Activated naive CD8-positive, alpha-beta T cell (primary cell): Measurements from ENCODE around the gene PCSK4.
A peak's percentile ranks its signal among the peaks of the same experiment; 100 is the strongest.

Source experiments
- H3K27ac Mint-ChIP-seq: one replicate; pipeline ENCODE4 v1.8.0; 2021; ENCODE audit warnings: mixed read lengths
- H3K27me3 Mint-ChIP-seq: one replicate; pipeline ENCODE4 v1.8.0; 2021; ENCODE audit warnings: mixed read lengths
- H3K36me3 Mint-ChIP-seq: one replicate; pipeline ENCODE4 v1.8.0; 2021; ENCODE audit warnings: mixed read lengths
- H3K4me1 Mint-ChIP-seq: one replicate; pipeline ENCODE4 v1.8.0; 2021; ENCODE audit warnings: low read depth, mixed read lengths
- H3K4me3 Mint-ChIP-seq: one replicate; pipeline ENCODE4 v1.8.0; 2021; ENCODE audit warnings: mild to moderate bottlenecking, mixed read lengths
- H3K9me3 Mint-ChIP-seq: one replicate; pipeline ENCODE4 v1.8.0; 2021; ENCODE audit warnings: low read depth, mixed read lengths

PCSK4 gene

DNA sequence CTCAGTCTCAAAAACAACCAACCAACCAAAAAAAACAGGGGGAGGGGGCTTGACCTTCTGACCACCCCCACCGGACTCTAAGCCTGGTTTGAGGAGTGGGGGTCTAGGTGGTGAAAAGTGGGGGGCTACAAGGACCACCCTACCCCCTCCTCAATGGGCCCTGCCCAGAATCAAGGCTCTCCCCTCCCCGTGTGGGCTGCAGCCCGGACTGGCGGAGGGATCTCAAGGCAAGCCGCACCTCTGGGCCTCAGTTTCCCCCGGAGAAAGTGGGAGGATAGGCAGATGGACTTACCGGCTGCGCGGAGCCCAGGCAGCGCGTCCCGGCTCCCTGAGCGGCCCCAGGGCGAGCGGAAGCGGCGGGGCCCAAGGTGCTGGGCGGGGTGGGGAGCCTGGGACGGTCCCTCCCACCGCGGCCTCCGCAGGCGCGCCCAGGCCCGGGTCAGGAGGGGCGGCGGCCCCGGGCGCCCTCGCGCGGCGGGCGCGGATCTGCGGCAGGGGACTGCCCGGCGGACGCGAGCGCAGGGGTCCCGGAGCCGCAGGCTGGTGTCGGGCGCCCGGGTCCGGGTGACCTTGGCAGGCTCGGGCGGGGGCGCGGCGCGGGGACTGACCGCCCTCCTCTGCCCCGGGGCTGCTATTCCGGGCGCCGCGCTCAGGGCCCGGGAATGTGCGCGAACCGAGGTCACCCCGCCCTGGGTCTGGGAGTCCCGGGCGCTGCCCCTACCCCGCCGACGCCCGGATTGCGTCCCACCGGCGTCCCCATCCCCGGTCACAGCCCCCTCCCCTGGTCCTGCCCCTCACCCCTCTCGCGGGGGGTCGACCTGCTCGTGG lies 22.7 kb upstream of the PCSK4 start, which contains the start of gene ADAMTSL5:
ADAMTSL5 (minus strand) TSS at position 349 of the 828 bp plus-strand sequence. CDS start 2,076 bp downstream, outside the sequence.
- H3K36me3 Mint-ChIP-seq, result no peaks in the 10 kb centered on the region
- no peaks in the 10 kb centered on the region for H3K9me3 Mint-ChIP-seq
- H3K27ac Mint-ChIP-seq, result no peak within 1 kb of the TSS
- H3K4me1 Mint-ChIP-seq, result peaks cover 18% of the 10 kb centered on the region
- peak within 1 kb of the TSS; percentile 78 for H3K4me3 Mint-ChIP-seq
- H3K27me3 Mint-ChIP-seq, result no peaks in the 10 kb centered on the region

DNA sequence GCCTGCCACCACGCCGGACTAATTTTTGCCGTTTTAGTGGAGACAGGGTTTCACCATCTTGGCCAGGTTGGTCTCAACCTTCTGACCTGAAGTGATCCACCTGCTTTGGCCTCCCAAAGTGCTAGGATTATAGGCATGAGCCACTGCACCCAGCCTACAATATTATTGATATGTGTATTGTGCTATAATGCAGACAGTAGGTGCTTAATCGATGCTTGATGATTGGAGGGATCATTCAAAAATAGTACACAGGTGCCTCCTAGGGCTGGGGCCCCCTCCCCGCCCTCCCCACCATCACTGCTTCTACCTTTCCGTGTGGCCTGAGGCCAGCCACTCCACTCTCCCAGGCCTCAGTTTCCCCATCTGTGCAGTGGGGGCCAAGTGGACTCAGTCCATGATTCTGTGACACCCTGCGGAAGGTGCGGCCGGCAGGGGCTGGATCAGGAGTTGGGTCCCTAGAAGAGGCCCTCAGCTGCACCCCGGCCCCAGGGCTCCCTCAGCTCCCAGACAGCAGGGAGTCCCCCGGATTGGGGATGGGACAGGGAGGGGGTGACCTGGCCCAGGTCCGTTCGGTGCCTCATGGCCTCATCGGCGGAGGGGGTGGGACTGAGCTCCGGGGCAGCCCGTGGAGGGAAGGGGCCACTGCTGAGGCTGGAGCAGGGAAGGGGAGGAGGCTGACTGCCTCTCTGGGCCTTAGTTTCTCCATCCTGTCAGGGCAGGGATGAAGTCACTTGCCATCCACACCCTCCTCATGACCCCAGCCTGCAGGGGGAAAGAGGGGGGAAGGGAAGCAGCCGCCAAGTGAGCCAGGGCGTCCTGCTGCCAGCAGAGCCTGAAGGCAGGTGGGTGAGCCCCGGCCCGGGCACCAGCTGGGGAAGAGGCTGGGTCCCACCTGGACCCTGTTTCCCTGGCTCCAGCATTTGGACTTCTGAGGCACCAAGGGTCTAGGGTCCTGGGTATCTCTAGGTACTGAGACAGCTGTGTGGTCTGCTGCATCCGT lies 21.5 kb upstream of the PCSK4 start:
- Mint-ChIP-seq H3K27me3 (no peaks in the 10 kb centered on the region), H3K27ac (no peak overlapping the region), H3K4me3 (peak overlapping the region; percentile 78), H3K36me3 (no peaks in the 10 kb centered on the region), H3K9me3 (no peaks in the 10 kb centered on the region), H3K4me1 (peaks cover 22% of the 10 kb centered on the region)

DNA sequence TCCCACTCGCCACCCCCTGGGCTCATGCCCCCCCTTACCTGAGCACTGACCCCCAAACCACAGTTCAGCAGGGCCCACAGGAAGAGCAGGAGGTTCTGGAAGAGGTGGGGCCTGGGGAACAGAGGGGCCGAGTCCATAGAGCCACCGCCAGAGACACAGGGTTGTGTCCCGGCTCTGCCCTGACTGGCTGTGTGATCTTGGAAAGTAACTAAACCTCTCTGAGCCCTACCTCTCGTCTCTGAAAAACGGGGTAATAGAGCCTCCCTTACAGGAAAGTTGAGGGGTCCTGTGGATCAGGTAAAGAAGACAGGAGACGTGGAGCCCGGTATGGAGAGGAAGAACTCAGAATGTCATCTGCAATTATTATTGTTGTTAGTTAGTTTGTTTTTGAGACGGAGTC lies 20.7 kb upstream of the PCSK4 start:
- Mint-ChIP-seq H3K9me3 (no peaks in the 10 kb centered on the region), H3K36me3 (no peaks in the 10 kb centered on the region), H3K4me1 (peaks cover 22% of the 10 kb centered on the region), H3K27ac (no peak overlapping the region), H3K27me3 (no peaks in the 10 kb centered on the region), H3K4me3 (peak overlapping the region; percentile 46)

DNA sequence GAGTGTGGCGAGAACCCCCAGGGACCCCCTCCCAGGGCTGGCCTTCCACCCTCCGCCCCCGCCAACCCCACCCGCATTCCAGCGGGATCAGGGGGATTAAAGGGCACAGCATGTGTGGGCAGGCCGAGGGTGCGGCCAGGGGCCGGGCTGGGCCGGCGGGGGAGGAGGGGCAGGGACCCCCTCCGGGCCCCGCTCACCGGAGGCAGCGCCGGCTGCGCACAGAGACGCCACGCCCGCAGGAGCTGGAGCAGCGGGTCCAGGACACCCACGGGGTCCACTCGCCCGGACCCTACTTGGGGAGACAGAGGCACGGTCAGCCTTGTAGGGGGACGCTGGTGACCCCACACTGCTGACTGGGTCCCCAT lies 20.3 kb upstream of the PCSK4 start:
- Mint-ChIP-seq H3K4me1 (peaks cover 24% of the 10 kb centered on the region), H3K4me3 (no peak overlapping the region), H3K9me3 (no peaks in the 10 kb centered on the region), H3K27ac (no peak overlapping the region), H3K36me3 (no peaks in the 10 kb centered on the region), H3K27me3 (no peaks in the 10 kb centered on the region)

DNA sequence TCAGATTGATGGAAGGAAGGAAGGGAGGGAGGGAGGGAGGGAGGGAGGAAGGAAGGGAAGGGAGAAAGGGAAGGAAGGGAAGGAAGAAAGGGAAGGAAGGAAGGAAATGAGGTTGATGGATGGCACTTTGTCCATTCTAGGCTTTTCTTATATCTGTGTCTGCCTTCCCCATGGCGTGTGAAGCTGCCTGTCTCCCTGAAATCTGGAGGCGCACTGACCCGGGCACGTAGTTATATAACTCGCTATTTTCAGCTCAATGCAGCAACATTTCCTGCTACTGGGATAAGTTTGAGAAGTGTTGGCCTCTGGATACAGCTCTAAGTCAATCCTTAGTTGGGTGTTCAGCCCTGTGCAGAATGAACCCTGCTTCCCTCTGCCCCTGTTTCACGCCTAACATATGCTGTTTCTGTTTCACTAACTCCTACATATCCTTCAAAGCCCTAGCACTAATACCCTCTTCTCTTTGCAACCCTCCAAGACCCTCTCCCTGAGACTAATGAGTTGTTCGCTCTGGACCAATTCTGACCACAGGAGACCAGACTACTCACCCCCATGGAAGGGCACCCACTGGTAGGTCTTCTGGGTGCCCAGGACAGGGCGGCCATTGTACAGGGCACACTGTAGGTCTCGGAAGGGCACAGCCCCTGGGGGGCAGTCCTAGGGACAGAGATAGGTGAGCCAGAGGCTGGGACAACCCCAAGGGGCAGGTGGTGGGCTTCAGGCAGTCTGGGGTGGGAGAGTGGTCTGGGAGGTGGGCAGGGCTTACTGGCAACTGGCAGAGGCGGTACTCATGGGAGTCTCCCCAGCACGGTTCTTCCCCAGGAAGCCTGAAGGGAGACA lies 19.7 kb upstream of the PCSK4 start:
- H3K36me3 Mint-ChIP-seq, result no peaks in the 10 kb centered on the region
- H3K9me3 Mint-ChIP-seq, result no peaks in the 10 kb centered on the region
- no peak overlapping the region for H3K4me3 Mint-ChIP-seq
- peaks cover 24% of the 10 kb centered on the region for H3K4me1 Mint-ChIP-seq
- no peak overlapping the region for H3K27ac Mint-ChIP-seq
- no peaks in the 10 kb centered on the region for H3K27me3 Mint-ChIP-seq

DNA sequence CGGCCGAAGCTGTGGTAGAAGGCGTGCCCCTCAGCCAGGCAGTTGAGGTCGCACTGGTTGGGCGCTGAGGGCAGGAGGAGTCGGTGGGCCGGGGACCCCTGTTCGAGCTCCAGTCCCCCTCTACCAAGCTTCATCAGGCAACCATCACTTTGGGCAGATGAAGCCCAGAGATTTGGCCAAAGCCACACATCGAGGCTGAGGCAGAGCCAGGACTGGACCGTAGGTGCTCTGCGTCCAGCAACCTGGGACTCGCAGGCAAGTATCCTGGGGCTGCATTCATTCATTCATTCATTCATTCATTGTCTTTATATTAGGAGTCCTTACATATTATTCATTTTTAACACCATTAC lies 18.3 kb upstream of the PCSK4 start:
- H3K4me1 Mint-ChIP-seq, result peaks cover 27% of the 10 kb centered on the region
- H3K27ac Mint-ChIP-seq, result no peak overlapping the region
- no peaks in the 10 kb centered on the region for H3K36me3 Mint-ChIP-seq
- H3K9me3 Mint-ChIP-seq, result no peaks in the 10 kb centered on the region
- H3K27me3 Mint-ChIP-seq, result peaks cover 2% of the 10 kb centered on the region
- H3K4me3 Mint-ChIP-seq, result no peak overlapping the region

DNA sequence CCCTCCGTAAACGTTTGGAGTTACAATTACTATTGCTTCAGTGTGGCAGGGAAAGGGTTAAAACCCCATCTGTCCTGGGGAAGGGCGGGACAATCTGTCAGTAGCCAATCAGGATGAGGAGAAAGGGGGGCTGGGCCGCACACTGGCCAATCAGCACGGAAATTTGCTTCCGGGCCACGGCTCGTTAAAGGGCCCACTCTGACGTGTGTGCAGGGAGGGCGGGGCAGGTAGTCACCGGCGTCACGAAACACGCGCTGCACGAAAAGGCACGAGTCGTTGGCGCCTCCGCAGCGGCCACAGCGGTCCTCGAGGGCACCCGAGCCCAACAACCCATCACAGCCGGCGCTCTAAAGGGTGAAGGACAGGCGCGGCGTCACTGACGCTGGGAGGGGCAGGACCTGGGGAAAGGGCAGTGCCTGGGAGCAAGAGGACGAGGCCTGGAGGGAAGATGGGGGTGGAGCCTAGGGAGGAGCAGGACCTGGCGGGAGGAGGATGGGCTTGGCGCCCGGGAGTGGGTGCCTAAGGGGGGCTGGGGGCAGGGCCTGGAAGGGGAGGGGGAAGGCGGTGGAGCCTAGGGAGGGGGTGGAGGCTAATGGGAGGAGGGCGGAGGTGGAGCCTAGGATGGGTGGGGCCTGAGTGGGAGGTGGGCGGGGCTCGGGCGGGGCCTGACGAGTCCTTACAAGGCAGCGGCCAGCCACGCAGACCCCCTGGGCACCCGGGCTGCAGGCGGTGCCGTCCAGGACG lies 17.8 kb upstream of the PCSK4 start:
- Mint-ChIP-seq H3K27ac (peak overlapping the region; percentile 87), H3K27me3 (peaks cover 2% of the 10 kb centered on the region), H3K9me3 (no peaks in the 10 kb centered on the region), H3K36me3 (no peaks in the 10 kb centered on the region), H3K4me3 (peak overlapping the region; percentile 89), H3K4me1 (peaks cover 27% of the 10 kb centered on the region)

DNA sequence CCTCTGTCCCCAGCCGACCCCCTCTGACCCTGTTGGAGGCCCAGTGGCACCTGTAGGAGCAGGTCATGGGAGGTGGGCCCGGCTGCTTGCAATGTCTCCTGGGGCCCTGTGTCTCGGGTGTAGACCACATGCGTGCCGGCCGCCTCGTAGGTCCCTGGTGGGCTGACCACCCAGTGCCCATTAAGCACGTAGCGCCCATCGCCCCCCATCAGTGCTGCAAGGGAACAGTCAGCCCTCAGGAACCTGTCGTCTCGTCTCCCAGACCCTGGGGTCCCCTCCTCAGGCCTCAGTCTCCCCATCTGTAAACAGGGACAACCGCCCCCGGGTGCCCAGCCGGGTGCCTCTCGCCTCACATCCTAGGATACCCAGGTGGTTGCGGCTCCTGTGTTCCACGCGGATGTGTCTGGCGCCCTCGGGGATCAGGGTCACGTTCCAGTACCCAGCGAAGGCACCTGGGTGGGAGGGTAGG lies 17.1 kb upstream of the PCSK4 start:
- Mint-ChIP-seq H3K27ac (no peak overlapping the region), H3K4me3 (no peak overlapping the region), H3K27me3 (peaks cover 6% of the 10 kb centered on the region), H3K36me3 (no peaks in the 10 kb centered on the region), H3K9me3 (no peaks in the 10 kb centered on the region), H3K4me1 (peaks cover 27% of the 10 kb centered on the region)

DNA sequence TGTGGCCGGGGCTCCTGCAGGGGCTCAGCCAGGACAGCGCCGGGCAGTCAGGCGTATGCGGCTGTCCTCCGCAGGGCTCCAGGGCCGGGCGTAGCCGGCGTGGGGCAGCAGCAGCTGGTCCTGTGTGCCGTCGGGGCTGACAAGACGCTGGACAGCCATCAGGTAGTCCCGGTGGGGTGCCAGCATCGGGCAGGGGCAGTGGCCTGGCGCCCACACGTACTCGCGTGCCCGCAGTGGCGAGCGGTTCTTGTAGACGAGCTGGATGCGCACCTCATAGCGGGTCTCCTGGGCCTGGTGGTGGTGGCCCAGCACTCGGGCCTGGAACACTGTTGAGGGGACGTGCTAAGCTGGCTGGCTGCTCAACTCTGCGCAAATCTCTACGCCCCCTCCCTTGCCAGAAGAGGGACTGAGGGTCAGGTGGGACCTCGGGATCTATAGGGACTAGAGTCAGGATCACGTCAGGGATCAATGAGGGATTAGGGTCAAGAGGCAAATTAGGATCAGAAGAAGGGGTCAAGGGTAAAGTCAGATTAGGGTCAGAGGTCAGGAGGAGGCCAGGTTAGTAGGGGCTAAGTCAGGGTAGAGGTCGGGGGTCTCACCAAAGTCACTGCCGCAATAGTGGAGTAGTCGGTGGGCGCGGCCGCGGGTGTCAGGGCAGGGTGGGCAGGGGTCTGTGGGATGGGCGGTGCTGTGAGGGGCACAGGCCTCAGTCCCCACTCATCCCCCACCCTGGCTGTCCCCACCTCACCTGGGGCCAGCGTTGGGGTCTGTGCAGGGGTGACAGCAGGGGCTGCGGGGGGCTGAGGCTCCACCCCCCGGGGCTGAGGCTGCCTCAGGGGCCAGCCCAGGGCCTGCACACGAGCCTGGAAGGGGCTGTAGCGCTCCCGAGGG lies 16.1 kb upstream of the PCSK4 start:
- H3K4me1 Mint-ChIP-seq, result peaks cover 26% of the 10 kb centered on the region
- no peaks in the 10 kb centered on the region for H3K36me3 Mint-ChIP-seq
- H3K4me3 Mint-ChIP-seq, result no peak overlapping the region
- no peak overlapping the region for H3K27ac Mint-ChIP-seq
- no peaks in the 10 kb centered on the region for H3K9me3 Mint-ChIP-seq
- peaks cover 6% of the 10 kb centered on the region for H3K27me3 Mint-ChIP-seq

DNA sequence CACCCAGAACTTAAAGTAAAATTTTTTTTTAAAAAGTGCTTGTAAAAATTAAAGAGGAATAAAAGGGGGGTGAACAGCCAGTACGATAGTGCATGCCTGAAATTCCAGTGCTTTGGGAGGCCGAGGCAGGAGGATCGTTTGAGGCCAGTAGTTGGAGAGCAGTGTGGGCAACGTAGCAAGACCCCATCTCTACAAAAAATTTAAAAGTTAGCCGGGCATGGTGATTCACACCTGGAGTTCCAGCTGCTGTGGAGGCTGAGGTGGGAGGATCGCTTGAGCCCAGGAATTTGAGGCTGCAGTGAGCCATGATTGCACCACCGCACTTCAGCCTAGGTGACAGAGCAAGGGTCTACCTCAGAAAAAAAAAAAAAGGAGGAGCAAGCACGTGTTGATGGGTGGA lies 14.9 kb upstream of the PCSK4 start:
- Mint-ChIP-seq H3K4me3 (no peak overlapping the region), H3K27ac (no peak overlapping the region), H3K36me3 (no peaks in the 10 kb centered on the region), H3K9me3 (no peaks in the 10 kb centered on the region), H3K4me1 (peaks cover 20% of the 10 kb centered on the region), H3K27me3 (peaks cover 6% of the 10 kb centered on the region)

DNA sequence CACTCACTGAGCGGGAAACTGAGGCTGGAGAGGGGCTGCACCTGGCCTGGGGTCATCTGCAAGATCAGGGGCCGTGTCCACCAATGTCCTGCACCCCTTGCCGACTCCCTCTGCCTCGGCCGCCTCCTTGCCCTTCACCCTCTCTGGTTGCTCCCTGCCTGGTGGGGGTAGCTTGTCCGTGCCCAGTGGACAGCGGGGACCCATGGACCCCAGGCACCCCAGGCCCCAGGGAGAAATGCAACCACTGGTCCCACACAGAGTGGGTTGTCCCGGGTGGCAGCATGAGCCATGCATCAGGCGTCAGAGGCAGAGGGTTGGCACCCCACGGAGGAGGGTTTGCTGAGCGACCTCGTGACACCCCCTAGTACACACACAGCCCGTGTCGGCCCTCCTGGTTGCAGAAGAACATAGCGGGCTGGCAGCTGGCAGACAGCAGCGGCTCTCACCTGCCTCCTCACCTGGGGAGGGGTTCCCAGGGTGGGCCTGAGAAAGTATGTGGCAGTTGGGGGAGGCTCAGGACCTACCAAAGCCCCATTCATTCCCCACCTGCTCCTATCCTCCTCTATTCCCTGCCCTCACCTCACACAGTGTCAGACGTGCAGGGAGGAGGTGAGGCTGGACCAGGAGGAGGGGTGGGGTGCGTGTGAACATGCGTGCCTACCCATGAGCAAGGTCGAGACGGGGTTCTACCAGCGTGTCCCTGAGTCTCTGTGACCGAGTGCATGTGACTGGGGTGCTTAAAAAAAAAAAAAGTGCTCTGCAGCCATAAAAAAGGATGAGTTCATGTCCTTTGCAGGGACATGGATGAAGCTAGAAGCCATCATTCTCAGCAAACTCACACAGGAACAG lies 14.0 kb upstream of the PCSK4 start:
- Mint-ChIP-seq H3K9me3 (no peaks in the 10 kb centered on the region), H3K27me3 (peaks cover 6% of the 10 kb centered on the region), H3K4me1 (peaks cover 17% of the 10 kb centered on the region), H3K4me3 (no peak overlapping the region), H3K36me3 (no peaks in the 10 kb centered on the region), H3K27ac (no peak overlapping the region)

DNA sequence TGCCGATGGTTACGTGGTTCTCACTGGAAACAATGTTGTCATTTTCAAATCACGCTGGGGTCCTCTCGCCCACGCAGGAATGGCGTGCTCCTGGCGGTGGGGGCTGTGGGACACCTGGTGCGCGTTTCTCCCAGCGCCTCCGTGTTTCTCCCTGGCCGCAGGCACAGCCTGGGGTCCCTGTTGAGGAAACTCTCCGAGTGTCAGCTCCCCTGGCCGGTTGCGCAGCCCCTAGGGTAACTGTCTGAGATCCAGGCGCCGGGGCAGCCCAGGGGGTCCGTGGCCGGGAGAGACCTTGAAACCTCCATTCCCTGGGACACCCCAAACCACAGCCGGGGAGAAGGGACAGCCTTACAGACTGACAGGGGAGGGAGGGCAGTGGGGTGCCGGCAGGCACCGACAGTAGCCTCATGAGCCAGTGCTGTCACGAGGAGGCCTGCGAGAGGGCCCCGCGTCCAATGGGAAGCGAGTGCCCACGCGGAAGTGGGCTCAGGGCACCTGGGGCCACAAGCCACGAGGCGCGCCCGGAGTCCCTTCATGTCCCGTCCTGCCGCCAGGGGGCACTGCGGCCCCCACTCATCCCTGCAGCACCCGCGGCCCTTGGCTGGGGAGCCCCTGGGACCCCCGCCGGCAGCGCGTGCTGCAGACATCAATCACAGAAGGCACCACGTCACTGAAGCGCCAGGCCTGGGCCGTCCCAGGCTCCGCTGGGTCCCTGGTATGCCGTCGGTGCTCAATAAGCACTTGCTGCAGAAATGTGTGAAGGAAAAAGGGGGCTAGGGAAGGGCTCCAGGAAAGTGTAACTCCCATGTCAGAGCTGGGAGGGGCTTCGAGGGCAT lies 13.2 kb upstream of the PCSK4 start:
- Mint-ChIP-seq H3K4me3 (no peak overlapping the region), H3K4me1 (peaks cover 14% of the 10 kb centered on the region), H3K27ac (no peak overlapping the region), H3K27me3 (peaks cover 6% of the 10 kb centered on the region), H3K36me3 (no peaks in the 10 kb centered on the region), H3K9me3 (no peaks in the 10 kb centered on the region)
